ENCODE results near the gene ZNF280A.
"Not testable (repeated sequence)": the region's sequence is repeated elsewhere in the genome, so short reads cannot be mapped to it uniquely, and the experiment has no call there.

ZNF280A gene

DNA sequence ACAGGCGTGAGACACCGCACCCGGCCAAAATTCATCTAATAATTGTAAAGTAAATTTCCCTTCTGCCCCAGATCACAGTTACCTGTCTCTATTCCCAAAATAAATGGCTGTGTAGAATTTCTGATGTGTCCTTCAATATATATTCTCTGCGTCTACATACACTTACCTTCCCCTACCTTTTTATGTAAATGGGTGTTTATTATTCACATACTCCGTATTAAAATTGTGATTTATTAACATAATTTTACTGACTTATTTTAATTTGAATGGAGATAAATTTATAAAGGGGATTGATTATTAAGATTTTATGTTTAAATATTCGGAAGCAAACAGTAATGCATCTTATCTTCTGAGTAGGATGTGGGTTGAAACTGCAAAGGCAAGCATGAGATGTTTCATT, 16.4 kb upstream of the ZNF280A start:
- H3K27me3 ChIP-seq (ENCODE audit: control insufficient read depth, insufficient read depth, low read length), result peaks cover 11% of the 10 kb centered on the region

GRCh38 chr22:22535662-22536061, 15.6 kb upstream of the ZNF280A start:
- H3K4me3 ChIP-seq (ENCODE audit: low read length), result no peak overlapping the region
- H3K4me2 ChIP-seq (ENCODE audit: low read length), result no peak overlapping the region
- H3K9me3 ChIP-seq (replicated peaks; ENCODE audit: low read length), result no peaks in the 10 kb centered on the region
- peaks cover 11% of the 10 kb centered on the region for H3K27me3 ChIP-seq (ENCODE audit: control insufficient read depth, insufficient read depth, low read length)
- H3K4me1 ChIP-seq (ENCODE audit: control insufficient read depth, insufficient read depth, low read length), result no peaks in the 10 kb centered on the region
- H3K36me3 ChIP-seq (ENCODE audit: insufficient read depth, low read length), result no peaks in the 10 kb centered on the region
- H3K9ac ChIP-seq (ENCODE audit: low read depth, low read length), result no peak overlapping the region

More for the DNA sequence above, 16.4 kb upstream of the ZNF280A start:
- Histone ChIP-seq H3K9ac (ENCODE audit: low read depth, low read length) (no peak overlapping the region), H3K4me3 (ENCODE audit: low read length) (no peak overlapping the region), H3K9me3 (replicated peaks; ENCODE audit: low read length) (no peaks in the 10 kb centered on the region), H3K36me3 (ENCODE audit: insufficient read depth, low read length) (no peaks in the 10 kb centered on the region), H3K4me1 (ENCODE audit: control insufficient read depth, insufficient read depth, low read length) (no peaks in the 10 kb centered on the region), H3K4me2 (ENCODE audit: low read length) (no peak overlapping the region)

- Histone ChIP-seq H3K27me3 (ENCODE audit: control insufficient read depth, insufficient read depth, low read length) (peaks cover 11% of the 10 kb centered on the region), H3K4me2 (ENCODE audit: low read length) (no peak overlapping the region)
These were observed 14.7 kb upstream of the ZNF280A start for GRCh38 chr22:22534604-22535415.

DNA sequence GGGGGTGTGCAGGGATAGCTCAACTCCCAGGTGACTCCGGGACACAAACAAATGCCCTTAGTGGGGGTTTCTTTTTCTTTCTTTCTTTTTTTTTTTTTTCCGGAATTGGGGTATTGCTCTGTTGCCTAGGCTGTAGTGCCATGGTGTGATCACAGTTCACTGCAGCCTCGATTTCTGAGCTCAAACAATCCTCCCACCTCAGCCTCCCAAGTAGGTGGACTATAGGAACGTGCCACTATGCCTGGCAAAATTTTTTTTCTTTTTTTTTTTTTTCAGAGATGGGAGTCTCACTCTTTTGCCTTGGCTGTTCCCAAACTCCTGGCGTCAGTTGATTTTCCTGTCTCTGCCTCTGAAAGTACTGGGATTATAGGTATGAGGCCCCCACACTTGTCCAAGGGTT, 13.8 kb upstream of the ZNF280A start:
- Histone ChIP-seq H3K36me3 (ENCODE audit: insufficient read depth, low read length) (no peaks in the 10 kb centered on the region), H3K27me3 (ENCODE audit: control insufficient read depth, insufficient read depth, low read length) (peaks cover 11% of the 10 kb centered on the region), H3K9ac (ENCODE audit: low read depth, low read length) (no peak overlapping the region), H3K9me3 (replicated peaks; ENCODE audit: low read length) (no peaks in the 10 kb centered on the region), H3K4me3 (ENCODE audit: low read length) (no peak overlapping the region), H3K4me1 (ENCODE audit: control insufficient read depth, insufficient read depth, low read length) (no peaks in the 10 kb centered on the region), H3K4me2 (ENCODE audit: low read length) (no peak overlapping the region)

More at GRCh38 chr22:22534604-22535415, 14.7 kb upstream of the ZNF280A start:
- Histone ChIP-seq H3K4me1 (ENCODE audit: control insufficient read depth, insufficient read depth, low read length) (no peaks in the 10 kb centered on the region), H3K4me3 (ENCODE audit: low read length) (no peak overlapping the region), H3K9ac (ENCODE audit: low read depth, low read length) (no peak overlapping the region), H3K36me3 (ENCODE audit: insufficient read depth, low read length) (no peaks in the 10 kb centered on the region), H3K9me3 (replicated peaks; ENCODE audit: low read length) (no peaks in the 10 kb centered on the region)

DNA sequence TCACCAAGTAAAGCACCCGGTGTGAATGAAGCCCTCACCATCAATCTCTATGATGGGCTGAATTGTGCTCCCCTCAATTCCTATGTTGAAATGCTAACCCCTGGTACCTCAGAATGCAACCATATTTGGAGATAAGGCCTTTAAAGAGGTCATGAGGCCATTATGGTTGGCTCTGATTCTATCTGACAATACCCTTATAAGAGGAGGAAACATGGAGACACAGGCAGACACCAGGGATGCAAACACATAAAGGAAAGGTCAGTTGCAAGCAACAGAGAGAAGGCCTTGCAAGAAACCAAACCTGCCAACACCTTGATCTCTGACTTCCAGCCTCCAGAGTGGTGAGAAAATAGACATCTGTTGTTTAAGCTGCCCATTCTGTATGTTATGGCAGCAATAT, 13.3 kb upstream of the ZNF280A start:
- Histone ChIP-seq H3K36me3 (ENCODE audit: insufficient read depth, low read length) (no peaks in the 10 kb centered on the region), H3K9ac (ENCODE audit: low read depth, low read length) (no peak overlapping the region), H3K4me3 (ENCODE audit: low read length) (no peak overlapping the region), H3K27me3 (ENCODE audit: control insufficient read depth, insufficient read depth, low read length) (peaks cover 11% of the 10 kb centered on the region), H3K4me1 (ENCODE audit: control insufficient read depth, insufficient read depth, low read length) (no peaks in the 10 kb centered on the region), H3K9me3 (replicated peaks; ENCODE audit: low read length) (no peaks in the 10 kb centered on the region), H3K4me2 (ENCODE audit: low read length) (no peak overlapping the region)

DNA sequence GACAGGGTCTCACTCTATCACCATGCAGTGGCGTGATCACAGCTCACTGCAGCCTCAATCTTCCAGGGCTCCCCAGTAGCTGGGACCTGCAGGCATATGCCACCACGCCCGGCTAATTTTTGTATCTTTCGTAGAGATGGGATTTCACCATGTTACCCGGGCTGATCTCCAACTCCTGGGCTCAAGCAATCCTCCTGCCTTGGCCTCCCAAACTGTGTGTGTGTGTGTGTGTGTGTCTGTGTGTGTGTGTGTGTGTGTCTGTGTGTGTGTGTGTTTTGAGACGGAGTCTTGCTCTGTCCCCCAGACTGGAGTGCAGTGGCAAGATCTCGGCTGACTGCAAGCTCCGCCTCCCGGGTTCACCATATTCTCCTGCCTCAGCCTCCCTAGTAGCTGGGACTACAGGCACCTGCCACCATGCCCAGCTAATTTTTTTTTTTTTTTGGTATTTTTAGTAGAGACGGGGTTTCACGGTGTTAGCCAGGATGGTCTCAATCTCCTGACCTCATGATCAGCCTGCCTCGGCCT, 12.5 kb upstream of the ZNF280A start:
- not testable (repeated sequence) for H3K36me3 ChIP-seq (ENCODE audit: insufficient read depth, low read length); H3K4me2 ChIP-seq (ENCODE audit: low read length); H3K9me3 ChIP-seq (replicated peaks; ENCODE audit: low read length); H3K9ac ChIP-seq (ENCODE audit: low read depth, low read length); H3K4me1 ChIP-seq (ENCODE audit: control insufficient read depth, insufficient read depth, low read length); H3K4me3 ChIP-seq (ENCODE audit: low read length)
- H3K27me3 ChIP-seq (ENCODE audit: control insufficient read depth, insufficient read depth, low read length), result peaks cover 11% of the 10 kb centered on the region

GRCh38 chr22:22531770-22532546, 11.9 kb upstream of the ZNF280A start:
- Histone ChIP-seq H3K4me2 (ENCODE audit: low read length) (no peak overlapping the region), H3K27me3 (ENCODE audit: control insufficient read depth, insufficient read depth, low read length) (peaks cover 11% of the 10 kb centered on the region), H3K9me3 (replicated peaks; ENCODE audit: low read length) (no peaks in the 10 kb centered on the region), H3K9ac (ENCODE audit: low read depth, low read length) (no peak overlapping the region), H3K4me3 (ENCODE audit: low read length) (no peak overlapping the region), H3K36me3 (ENCODE audit: insufficient read depth, low read length) (no peaks in the 10 kb centered on the region), H3K4me1 (ENCODE audit: control insufficient read depth, insufficient read depth, low read length) (no peaks in the 10 kb centered on the region)

DNA sequence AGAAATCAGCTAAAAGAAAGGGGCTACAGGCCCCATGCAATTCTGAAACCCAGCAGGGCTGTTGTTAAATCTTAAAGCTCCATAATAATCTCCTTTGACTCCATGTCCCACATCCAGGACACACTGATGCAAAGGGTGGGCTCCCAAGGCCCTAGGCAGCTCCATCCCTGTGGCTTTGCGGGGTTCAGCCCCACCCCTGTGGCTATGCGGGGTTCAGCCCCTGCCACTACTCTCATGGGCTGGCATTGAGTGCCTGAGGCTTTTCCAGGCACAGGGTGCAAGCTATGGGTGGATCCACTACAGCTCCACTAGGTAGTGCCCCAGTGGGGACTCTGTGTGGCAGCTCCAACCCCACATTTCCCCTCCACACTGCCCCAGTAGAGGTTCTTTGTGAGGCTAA, 8.7 kb upstream of the ZNF280A start:
- no peak overlapping the region for H3K4me2 ChIP-seq (ENCODE audit: low read length)
- H3K36me3 ChIP-seq (ENCODE audit: insufficient read depth, low read length), result no peaks in the 10 kb centered on the region
- no peaks in the 10 kb centered on the region for H3K4me1 ChIP-seq (ENCODE audit: control insufficient read depth, insufficient read depth, low read length)
- H3K4me3 ChIP-seq (ENCODE audit: low read length), result no peak overlapping the region
- peaks cover 22% of the 10 kb centered on the region for H3K27me3 ChIP-seq (ENCODE audit: control insufficient read depth, insufficient read depth, low read length)
- H3K9ac ChIP-seq (ENCODE audit: low read depth, low read length), result no peak overlapping the region
- no peaks in the 10 kb centered on the region for H3K9me3 ChIP-seq (replicated peaks; ENCODE audit: low read length)

GRCh38 chr22:22527312-22527711, 7.2 kb upstream of the ZNF280A start:
- no peak overlapping the region for H3K4me3 ChIP-seq (ENCODE audit: low read length)
- no peaks in the 10 kb centered on the region for H3K36me3 ChIP-seq (ENCODE audit: insufficient read depth, low read length)
- no peak overlapping the region for H3K4me2 ChIP-seq (ENCODE audit: low read length)
- H3K4me1 ChIP-seq (ENCODE audit: control insufficient read depth, insufficient read depth, low read length), result no peaks in the 10 kb centered on the region
- no peaks in the 10 kb centered on the region for H3K9me3 ChIP-seq (replicated peaks; ENCODE audit: low read length)
- no peak overlapping the region for H3K9ac ChIP-seq (ENCODE audit: low read depth, low read length)
- H3K27me3 ChIP-seq (ENCODE audit: control insufficient read depth, insufficient read depth, low read length), result peaks cover 24% of the 10 kb centered on the region

DNA sequence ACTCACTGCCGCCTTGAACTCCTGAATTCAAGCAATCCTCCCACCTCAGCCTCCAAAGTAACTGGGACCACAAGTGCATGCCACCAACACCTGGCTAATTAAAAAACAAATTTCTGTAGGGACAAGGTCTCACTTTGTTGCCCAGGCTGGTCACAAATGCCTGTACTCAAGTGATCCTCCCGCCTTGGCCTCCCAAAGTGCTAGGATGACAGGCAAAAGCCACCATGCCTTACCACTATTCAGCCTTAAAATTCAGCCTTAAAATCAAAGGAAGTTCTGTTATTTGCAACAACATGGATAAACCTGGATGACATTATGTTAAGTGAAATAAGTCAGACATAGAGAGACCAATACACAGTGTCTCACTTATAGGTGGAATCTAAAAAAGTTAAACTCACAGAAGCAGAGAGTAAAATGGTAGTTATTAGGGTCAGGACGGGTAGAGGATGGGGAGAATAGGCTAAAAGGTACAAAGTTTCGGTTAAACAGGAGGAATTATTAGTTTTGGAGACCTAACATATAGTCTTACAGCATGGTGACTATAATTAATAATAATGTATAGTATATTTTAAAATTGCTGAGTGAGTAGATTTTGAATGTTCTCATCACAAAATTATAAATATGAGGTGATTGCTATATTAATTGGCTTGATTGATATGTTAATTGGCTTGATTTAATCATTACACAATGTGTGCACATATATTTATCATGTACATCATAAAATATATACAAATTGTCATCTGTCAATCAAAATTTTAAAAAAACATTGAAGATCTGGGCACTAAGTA, 6.2 kb upstream of the ZNF280A start:
- peaks cover 24% of the 10 kb centered on the region for H3K27me3 ChIP-seq (ENCODE audit: control insufficient read depth, insufficient read depth, low read length)
- H3K9me3 ChIP-seq (replicated peaks; ENCODE audit: low read length), result no peaks in the 10 kb centered on the region
- no peak overlapping the region for H3K9ac ChIP-seq (ENCODE audit: low read depth, low read length)
- no peak overlapping the region for H3K4me2 ChIP-seq (ENCODE audit: low read length)
- H3K36me3 ChIP-seq (ENCODE audit: insufficient read depth, low read length), result no peaks in the 10 kb centered on the region
- H3K4me1 ChIP-seq (ENCODE audit: control insufficient read depth, insufficient read depth, low read length), result no peaks in the 10 kb centered on the region
- H3K4me3 ChIP-seq (ENCODE audit: low read length), result no peak overlapping the region

DNA sequence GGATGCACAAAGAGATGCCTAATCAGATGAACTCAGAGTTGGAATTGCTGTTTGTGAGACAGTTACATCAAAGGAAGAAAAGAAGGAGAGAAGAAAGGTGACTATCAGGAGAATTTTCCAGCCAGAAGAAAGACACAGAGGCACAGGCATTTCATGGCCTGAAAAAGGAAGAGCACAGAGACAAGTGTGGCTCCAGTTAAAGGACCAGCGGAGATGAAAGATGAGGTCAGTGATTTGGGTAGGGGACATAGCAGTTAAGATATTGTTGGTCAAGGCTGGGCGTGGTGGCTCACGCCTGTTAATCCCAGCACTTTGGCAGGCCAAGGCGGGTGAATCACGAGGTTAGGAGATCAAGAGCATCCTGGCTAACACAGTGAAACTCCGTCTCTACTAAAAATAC, 3.4 kb upstream of the ZNF280A start:
- Histone ChIP-seq H3K4me3 (ENCODE audit: low read length) (no peak overlapping the region), H3K27me3 (ENCODE audit: control insufficient read depth, insufficient read depth, low read length) (peaks cover 24% of the 10 kb centered on the region), H3K9ac (ENCODE audit: low read depth, low read length) (no peak overlapping the region), H3K9me3 (replicated peaks; ENCODE audit: low read length) (no peaks in the 10 kb centered on the region), H3K4me2 (ENCODE audit: low read length) (no peak overlapping the region), H3K36me3 (ENCODE audit: insufficient read depth, low read length) (no peaks in the 10 kb centered on the region), H3K4me1 (ENCODE audit: control insufficient read depth, insufficient read depth, low read length) (no peaks in the 10 kb centered on the region)

Measured in skeletal muscle satellite cell (primary cell).